MG63 (cell line): ENCODE measurements around the gene PIK3R1. TPM values are rescaled to one million over a fixed set of nuclear protein-coding genes. Genes with fewer than 3 reads are reported as not detected.

ENCODE experiments used
- DNase-seq: peaks from one replicate; pipeline ENCODE4 v3.0.0-alpha.2; 2020
- H3K27me3 ChIP-seq: fragments of 250-450 bp; sonication (Bioruptor Pico); 2 replicates; pipeline ENCODE4 v1.5.1; 2020; ENCODE audit warnings: mild to moderate bottlenecking, moderate library complexity
- H3K36me3 ChIP-seq: fragments of 250-450 bp; sonication (Bioruptor Pico); 2 replicates; pipeline ENCODE4 v1.5.1; 2020; ENCODE audit warnings: mild to moderate bottlenecking, moderate library complexity
- H3K4me3 ChIP-seq: fragments of 250-450 bp; sonication (Bioruptor Pico); 2 replicates; pipeline ENCODE4 v1.5.1; 2020; ENCODE audit warnings: mild to moderate bottlenecking, moderate library complexity
- H3K9me3 ChIP-seq: fragments of 250-450 bp; sonication (Bioruptor Pico); 2 replicates; pipeline ENCODE4 v1.5.1; 2020; ENCODE audit warnings: mild to moderate bottlenecking, moderate library complexity
- total RNA-seq: library from RNA; depleted of rRNA; stranded (reverse); fragments of >200 nt; shearing (Covaris generic); gene quantifications from 2 replicates; pipeline ENCODE4 v1.2.3, GENCODE V29; 2014; ENCODE audit warnings: low replicate concordance

The PIK3R1 gene
- total RNA-seq, 1 experiment from 2014 or later: 9.5 TPM

- no peak for DNase-seq
- peaks cover 12% of the 10 kb centered on the region for H3K9me3 ChIP-seq
- no peaks in the 10 kb centered on the region for H3K27me3 ChIP-seq
- peaks cover 7% of the 10 kb centered on the region; the same call in 1 of the 2 replicates for H3K36me3 ChIP-seq
- H3K4me3 ChIP-seq: no peak overlapping the region
Measured at GRCh38 chr5:68220260-68220659, 4.7 kb downstream of the PIK3R1 start.

DNA sequence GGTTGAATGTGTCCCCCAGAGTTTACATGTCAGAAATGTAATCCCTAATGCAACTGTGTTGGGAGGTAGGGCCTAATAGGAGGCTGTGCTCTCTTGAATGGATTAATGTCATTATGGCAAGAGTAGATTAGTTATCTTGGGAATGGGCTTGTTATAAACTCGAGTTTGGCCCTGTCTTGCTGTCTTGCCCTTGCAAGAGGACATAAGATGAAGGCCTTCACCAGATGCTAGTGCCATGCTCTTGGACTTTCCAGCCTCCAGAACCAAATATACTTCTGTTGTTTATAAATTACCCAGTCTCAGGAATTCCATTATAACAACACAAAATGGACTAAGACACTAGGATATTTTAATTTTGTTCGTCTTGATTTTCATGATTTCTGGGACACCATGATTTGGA lies 5.4 kb downstream of the PIK3R1 start:
- Histone ChIP-seq H3K9me3 (peaks cover 12% of the 10 kb centered on the region), H3K4me3 (no peak overlapping the region), H3K36me3 (peaks cover 7% of the 10 kb centered on the region; the same call in 1 of the 2 replicates), H3K27me3 (no peaks in the 10 kb centered on the region)
- DNase-seq: no peak

DNA sequence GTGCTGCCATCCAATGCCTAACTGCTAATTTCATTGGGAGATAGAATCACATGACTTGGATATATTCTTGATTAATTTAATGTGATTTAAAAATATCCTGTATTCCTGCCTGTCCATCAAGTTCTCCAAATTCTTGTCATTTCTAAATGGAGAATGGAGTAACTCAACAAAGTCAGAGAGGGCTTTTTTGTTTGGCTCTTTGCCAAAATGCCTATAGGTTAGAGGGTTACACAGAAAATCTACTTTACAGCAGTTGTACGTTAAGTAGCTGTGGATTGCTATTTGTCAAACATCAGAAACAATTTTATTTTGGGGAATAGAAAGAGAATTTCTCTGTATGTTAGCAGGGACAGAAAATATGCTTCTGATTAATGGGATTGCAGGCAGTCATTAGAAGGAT lies 5.9 kb downstream of the PIK3R1 start:
- H3K36me3 ChIP-seq: peaks cover 10% of the 10 kb centered on the region; the same call in 1 of the 2 replicates
- H3K4me3 ChIP-seq: no peak overlapping the region
- peaks cover 12% of the 10 kb centered on the region for H3K9me3 ChIP-seq
- H3K27me3 ChIP-seq: no peaks in the 10 kb centered on the region
- DNase-seq: no peak

DNA sequence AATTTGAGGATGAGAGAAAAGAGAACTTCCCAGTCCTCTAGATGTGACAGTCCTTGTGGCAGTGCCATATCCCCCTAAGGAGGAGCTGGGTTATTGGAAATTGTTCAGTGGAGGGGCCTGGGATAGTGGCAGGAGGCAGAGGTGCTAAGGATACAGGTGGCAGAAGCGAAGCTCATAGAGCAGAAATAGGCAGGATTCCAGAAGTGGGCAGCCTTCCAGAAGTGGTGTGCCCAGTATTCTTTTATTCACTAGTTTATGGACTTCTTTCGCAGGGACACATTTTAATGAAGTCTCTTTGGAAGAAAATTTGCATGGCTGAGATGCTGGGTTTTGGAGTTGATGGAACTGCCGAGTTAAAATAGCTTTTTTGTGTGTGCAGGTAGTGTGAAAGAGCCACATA lies 6.8 kb downstream of the PIK3R1 start:
- H3K27me3 ChIP-seq: no peaks in the 10 kb centered on the region
- no peak for DNase-seq
- H3K36me3 ChIP-seq: peaks cover 18% of the 10 kb centered on the region; the same call in 1 of the 2 replicates
- H3K9me3 ChIP-seq: peaks cover 12% of the 10 kb centered on the region
- no peak overlapping the region for H3K4me3 ChIP-seq

DNA sequence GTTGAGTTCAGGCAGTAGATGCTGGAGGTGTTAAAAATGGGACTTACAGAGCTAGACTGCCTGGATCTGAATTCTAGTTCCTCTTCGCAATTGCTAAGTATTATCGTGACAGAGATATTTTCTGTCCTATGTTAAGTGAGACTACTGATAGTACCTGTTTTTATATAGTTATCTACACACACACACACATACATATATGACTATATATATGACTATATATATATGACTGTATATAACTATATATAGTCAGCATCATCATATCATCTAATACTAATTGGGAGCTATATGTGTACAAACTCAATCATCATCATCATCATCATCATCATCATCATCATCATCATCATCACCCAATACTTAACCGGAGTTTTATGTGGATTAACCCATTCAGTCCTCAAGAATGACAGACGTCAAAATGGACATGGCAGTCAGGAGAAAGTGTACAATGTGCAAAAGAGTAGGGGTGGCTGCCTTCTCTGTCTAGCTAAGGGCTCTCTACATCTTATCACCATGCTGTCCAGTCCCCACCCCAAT lies 7.3 kb downstream of the PIK3R1 start:
- Histone ChIP-seq H3K4me3 (no peak overlapping the region), H3K36me3 (peaks cover 20% of the 10 kb centered on the region; the same call in 1 of the 2 replicates), H3K27me3 (no peaks in the 10 kb centered on the region), H3K9me3 (peaks cover 12% of the 10 kb centered on the region)
- no peak for DNase-seq

GRCh38 chr5:68223904-68224303 lies 8.3 kb downstream of the PIK3R1 start:
- DNase-seq: no peak
- H3K27me3 ChIP-seq: no peaks in the 10 kb centered on the region
- peaks cover 12% of the 10 kb centered on the region for H3K9me3 ChIP-seq
- peaks cover 24% of the 10 kb centered on the region; the same call in 1 of the 2 replicates for H3K36me3 ChIP-seq
- H3K4me3 ChIP-seq: no peak overlapping the region

GRCh38 chr5:68224509-68225187 lies 9.1 kb downstream of the PIK3R1 start:
- Histone ChIP-seq H3K36me3 (peaks cover 24% of the 10 kb centered on the region; the same call in 1 of the 2 replicates), H3K9me3 (peaks cover 12% of the 10 kb centered on the region), H3K4me3 (no peak overlapping the region), H3K27me3 (no peaks in the 10 kb centered on the region)
- no peak for DNase-seq

- no peaks in the 10 kb centered on the region for H3K27me3 ChIP-seq
- peaks cover 12% of the 10 kb centered on the region for H3K9me3 ChIP-seq
- DNase-seq: peak; percentile 62
- H3K4me3 ChIP-seq: no peak overlapping the region
- H3K36me3 ChIP-seq: peaks cover 22% of the 10 kb centered on the region; the same call in 1 of the 2 replicates
Measured at GRCh38 chr5:68225188-68225910, 9.8 kb downstream of the PIK3R1 start.

DNA sequence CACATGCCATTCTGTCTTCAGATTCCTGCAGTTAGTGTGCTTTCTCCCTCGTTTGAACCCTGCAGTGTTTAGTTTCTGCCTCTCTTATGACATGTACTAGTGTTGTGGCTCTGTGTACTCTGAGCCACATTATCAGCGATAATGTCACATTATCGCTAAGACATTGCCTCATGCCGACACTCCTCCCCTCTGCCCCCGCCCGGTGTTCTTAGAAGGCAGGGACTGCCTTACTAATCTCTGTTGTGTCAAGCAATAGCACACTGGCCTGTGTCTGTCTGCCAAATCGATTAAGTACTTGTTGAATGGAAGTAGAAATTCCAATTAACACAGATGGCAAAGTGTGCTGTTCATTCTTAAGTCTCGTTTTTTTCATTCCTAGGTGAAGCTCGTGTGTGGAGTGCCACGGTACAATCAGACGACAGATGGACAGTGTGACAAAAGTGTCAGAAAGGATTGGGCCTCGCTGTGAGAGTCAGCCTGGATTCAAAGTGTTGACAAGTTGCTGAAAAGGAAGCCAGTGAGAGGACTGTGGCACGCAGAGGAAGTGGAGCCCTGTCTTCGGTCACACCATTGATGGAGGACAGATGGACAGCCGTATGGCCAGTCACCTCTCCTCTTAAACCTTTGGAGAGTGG lies 10.5 kb downstream of the PIK3R1 start:
- H3K36me3 ChIP-seq: peaks cover 19% of the 10 kb centered on the region; the same call in 1 of the 2 replicates
- peaks cover 7% of the 10 kb centered on the region for H3K9me3 ChIP-seq
- DNase-seq: no peak
- no peak overlapping the region for H3K4me3 ChIP-seq
- no peaks in the 10 kb centered on the region for H3K27me3 ChIP-seq

DNA sequence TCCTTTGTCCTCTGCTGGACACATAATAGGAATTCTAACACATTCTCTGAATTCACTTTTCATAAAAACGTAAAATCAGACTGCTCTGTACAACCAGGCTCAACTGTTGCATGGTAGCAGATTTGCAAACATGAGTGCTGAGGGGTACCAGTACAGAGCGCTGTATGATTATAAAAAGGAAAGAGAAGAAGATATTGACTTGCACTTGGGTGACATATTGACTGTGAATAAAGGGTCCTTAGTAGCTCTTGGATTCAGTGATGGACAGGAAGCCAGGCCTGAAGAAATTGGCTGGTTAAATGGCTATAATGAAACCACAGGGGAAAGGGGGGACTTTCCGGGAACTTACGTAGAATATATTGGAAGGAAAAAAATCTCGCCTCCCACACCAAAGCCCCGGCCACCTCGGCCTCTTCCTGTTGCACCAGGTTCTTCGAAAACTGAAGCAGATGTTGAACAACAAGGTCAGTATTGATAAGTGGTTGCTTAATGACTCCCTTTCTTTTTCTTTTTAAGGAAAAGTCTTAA lies 11.1 kb downstream of the PIK3R1 start:
- no peak overlapping the region for H3K4me3 ChIP-seq
- H3K36me3 ChIP-seq: peaks cover 17% of the 10 kb centered on the region; the same call in 1 of the 2 replicates
- peaks cover under 1% of the 10 kb centered on the region; the same call in 1 of the 2 replicates for H3K9me3 ChIP-seq
- no peak for DNase-seq
- no peaks in the 10 kb centered on the region for H3K27me3 ChIP-seq

GRCh38 chr5:68227532-68228160 lies 12.1 kb downstream of the PIK3R1 start:
- H3K4me3 ChIP-seq: no peak overlapping the region
- H3K9me3 ChIP-seq: no peaks in the 10 kb centered on the region
- H3K27me3 ChIP-seq: no peaks in the 10 kb centered on the region
- H3K36me3 ChIP-seq: peaks cover 17% of the 10 kb centered on the region; the same call in 1 of the 2 replicates
- no peak for DNase-seq

- Histone ChIP-seq H3K4me3 (no peak overlapping the region), H3K9me3 (no peaks in the 10 kb centered on the region), H3K27me3 (no peaks in the 10 kb centered on the region), H3K36me3 (peaks cover 17% of the 10 kb centered on the region; the same call in 1 of the 2 replicates)
- no peak for DNase-seq
Measured at GRCh38 chr5:68229416-68229815, 13.9 kb downstream of the PIK3R1 start.

DNA sequence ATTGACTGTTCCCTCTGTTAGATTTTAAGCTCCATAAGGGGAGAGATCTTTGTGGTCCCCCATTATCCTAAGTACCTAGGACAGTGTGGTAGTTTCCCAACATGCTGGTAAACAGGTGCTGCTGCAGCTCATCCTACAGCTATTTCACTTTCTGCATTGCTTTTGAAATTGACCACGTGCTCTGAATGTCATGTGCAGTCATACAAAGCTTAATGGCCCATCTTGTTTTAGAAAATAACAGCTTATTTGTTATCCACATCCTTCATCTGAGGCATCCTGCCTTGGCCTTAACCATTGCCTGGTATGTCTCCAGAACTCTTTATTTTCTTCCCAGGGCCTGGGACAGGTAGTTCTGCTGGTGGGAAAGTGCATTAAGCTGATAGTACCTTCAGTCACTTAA lies 14.7 kb downstream of the PIK3R1 start:
- Histone ChIP-seq H3K36me3 (peaks cover 17% of the 10 kb centered on the region; the same call in 1 of the 2 replicates), H3K9me3 (no peaks in the 10 kb centered on the region), H3K4me3 (no peak overlapping the region), H3K27me3 (no peaks in the 10 kb centered on the region)
- no peak for DNase-seq

DNA sequence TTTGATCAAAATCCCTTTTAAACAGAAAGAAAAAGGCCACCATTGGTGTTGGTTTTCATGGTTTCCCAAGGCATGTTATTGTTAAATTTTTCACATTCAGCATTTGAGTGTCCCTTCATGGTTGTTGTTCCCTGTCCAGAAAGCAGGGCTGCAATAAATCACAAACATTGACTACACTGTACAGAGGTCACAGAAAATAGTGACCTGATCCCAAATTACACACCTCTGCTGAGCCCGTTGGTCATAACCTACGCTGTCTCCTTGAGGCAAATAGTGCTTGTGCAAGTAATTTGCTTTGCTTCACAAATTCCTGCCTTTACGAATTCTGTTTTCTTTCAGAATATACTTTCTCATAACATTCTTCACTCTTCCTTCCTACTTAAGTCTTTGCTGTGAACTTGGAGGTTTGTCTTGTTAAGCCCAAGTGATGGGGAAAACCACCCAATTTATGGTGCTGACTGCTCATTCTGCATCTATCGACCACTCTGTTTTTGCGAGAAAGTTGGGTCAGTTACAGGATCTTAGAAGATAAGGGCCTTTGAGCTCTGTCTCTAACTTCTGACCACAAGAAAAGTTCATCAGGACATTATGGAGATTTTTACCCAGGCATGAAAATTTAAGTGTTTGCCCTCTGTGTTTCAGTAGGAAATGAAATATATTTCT lies 16.0 kb downstream of the PIK3R1 start:
- H3K27me3 ChIP-seq: no peaks in the 10 kb centered on the region
- H3K9me3 ChIP-seq: no peaks in the 10 kb centered on the region
- peaks cover 13% of the 10 kb centered on the region; the same call in 1 of the 2 replicates for H3K36me3 ChIP-seq
- no peak for DNase-seq
- H3K4me3 ChIP-seq: no peak overlapping the region

- peaks cover 6% of the 10 kb centered on the region; the same call in 1 of the 2 replicates for H3K36me3 ChIP-seq
- H3K27me3 ChIP-seq: no peaks in the 10 kb centered on the region
- H3K9me3 ChIP-seq: no peaks in the 10 kb centered on the region
- DNase-seq: no peak
- H3K4me3 ChIP-seq: no peak overlapping the region
Measured at GRCh38 chr5:68232277-68232676, 16.7 kb downstream of the PIK3R1 start.

DNA sequence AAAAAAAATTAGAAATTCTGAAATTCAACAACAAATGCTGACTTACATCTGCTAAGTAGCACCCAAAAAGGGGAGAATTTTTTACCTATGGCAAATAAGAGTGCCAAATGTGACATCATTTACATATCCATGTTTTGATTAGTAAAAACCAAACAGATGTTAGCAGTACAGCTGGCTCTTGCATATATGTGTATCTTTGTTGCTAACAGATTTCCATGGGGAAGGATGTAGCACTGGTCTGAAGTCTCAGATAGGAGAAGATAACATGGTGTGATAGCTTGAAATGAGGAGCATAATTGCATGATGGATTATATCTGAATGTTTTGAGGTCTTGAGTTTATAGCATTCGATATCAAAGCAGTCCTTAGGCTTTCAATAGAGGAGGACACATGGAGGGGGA lies 17.5 kb downstream of the PIK3R1 start:
- no peaks in the 10 kb centered on the region for H3K9me3 ChIP-seq
- no peak overlapping the region for H3K4me3 ChIP-seq
- DNase-seq: no peak
- no peaks in the 10 kb centered on the region for H3K27me3 ChIP-seq
- peaks cover 2% of the 10 kb centered on the region; the same call in 1 of the 2 replicates for H3K36me3 ChIP-seq
